NCI-H2227 (cell line): ENCODE measurements around the gene EIF4E2.
"Not testable (repeated sequence)": the region's sequence is repeated elsewhere in the genome, so short reads cannot be mapped to it uniquely, and the experiment has no call there.

Experiments used
- DNase-seq: peaks from one replicate; lab custom pipeline; 2025; ENCODE audit not compliant: unreplicated experiment; lab: John Stamatoyannopoulos, UW

The EIF4E2 gene

DNA sequence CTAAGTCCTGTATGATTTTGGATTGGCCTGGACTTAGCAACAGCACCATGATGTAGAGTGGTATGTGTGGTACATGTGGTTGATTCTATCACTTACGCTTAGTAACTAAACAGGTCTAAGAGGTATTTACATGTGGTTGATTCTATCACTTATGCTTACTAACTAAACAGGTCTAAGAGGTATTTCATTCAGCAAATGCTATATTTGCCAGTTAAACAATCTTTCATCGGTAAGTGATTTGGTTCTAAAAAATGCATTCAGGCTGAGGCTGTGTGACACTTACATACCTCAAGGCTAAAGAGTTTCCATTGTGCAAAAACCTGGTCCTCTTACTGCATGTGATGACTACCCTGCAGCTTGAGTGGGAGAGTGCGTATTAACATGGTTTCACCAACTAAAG lies 13.1 kb downstream of the EIF4E2 start:
- DNase-seq, result no peak

DNA sequence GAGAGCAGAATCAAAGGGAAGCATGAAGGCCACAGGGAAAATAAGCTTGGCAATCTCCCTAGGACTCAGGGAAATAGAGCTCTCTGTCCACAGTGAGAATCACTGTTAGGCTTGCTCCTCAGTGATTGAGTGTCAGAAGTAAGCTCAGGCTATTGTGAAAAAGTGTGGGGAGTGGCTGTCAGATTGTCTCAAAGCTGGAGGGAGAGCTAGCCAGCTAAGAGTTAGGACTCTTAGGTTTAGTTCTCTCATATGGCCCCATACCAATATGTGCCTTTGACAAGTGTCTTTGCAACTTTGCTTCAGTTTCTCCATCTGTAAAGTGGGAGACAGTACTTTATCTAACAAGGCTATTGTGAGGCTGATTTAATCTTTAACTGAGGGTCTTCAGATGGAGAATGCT lies 17.2 kb downstream of the EIF4E2 start:
- DNase-seq, result no peak

DNA sequence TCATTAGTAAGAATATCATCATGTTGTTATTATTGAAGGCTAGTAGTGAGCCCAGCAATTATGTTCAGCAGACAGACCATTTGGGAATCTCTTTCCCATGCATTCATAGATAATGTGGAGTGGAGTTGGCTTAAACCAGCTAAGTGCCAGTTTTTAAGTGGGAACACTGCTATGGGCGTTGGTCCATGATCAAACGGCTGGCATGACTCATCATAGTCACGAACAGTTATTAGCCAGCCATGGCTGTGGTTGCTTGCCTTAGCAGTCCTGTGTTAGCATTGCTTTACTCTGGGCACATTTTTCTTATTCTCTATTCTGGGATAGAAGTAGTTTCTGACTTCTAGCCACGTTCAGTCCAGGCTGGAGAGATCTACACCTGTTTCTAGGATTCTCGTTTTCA lies 17.7 kb downstream of the EIF4E2 start:
- DNase-seq, result no peak

DNA sequence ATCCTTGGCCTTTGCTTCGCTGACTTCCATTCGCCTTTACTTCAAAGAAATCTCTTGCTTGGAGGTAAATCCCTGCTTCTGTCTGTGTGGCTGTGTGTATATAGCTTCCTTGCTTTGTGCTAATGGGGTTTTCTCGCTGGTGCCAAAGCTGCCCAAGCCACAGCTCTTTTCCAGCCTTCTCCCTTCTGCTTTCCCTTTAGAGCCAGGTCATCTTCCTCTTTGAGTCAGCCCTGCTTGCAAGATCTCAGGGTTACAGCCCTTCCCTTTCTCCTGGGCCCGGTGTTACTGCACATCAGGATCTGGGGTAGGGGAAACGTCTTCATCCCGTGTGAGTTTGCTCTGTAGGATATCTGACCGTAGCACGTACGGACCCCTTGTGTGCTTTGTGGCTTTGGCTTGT lies 19.1 kb downstream of the EIF4E2 start:
- no peak for DNase-seq

DNA sequence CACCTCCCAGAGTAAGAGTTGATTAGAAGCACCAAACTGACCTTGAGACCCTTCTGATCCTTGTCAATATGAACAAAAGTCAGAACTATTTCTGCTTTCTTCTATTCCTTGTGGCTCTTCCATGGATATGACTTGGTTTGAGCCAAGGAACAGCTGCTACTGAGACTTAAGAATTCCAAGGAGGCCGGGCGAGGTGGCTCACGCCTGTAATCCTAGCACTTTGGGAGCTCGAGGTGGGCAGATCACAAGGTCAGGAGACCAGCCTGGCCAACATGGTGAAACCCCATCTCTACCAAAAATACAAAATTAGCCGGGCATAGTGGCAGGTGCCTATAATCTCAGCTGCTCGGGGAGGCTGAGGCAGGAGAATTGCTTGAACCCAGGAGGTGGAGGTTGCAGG lies 20.0 kb downstream of the EIF4E2 start:
- not testable (repeated sequence) for DNase-seq

DNA sequence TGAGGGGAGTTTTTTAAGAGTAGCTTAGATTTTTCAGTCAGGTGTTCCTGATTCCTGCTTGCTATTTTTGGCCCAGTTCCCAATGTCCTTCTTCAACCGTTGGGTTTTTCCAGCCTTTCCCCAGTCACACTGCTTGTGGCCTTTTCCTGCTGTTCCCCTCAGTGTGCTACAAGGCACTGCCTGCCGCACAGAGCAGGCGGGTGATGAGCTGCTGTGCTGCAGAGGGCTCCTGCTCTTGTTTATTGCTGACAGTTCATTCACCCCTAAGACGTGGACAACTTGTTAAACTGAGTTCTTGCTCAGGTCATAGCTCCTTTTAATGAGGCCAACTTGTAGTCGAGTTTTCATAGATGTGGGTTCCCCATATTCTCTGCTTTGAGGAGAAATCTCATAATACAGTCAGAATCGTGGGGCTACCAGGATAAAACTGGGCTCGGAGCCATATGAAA lies 20.6 kb downstream of the EIF4E2 start:
- no peak for DNase-seq

DNA sequence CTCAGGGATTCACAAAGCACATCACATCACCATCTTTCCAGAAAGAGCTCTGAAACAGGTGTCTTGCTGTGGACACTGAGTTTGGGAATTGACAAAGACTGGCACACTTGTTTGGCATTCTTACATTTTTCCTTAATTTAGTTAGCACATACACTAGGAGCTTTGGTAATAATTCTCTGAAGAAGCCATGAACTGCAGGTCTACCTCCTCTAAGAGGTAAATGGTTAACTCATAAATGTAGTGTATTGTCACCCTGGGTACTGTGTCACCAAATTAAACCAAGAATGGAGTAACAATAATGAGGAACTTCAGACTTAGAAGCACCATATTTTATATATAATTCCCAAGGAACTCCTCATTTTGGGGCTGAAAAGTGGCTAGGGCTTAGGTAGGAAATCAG lies 22.6 kb downstream of the EIF4E2 start:
- DNase-seq, result no peak

DNA sequence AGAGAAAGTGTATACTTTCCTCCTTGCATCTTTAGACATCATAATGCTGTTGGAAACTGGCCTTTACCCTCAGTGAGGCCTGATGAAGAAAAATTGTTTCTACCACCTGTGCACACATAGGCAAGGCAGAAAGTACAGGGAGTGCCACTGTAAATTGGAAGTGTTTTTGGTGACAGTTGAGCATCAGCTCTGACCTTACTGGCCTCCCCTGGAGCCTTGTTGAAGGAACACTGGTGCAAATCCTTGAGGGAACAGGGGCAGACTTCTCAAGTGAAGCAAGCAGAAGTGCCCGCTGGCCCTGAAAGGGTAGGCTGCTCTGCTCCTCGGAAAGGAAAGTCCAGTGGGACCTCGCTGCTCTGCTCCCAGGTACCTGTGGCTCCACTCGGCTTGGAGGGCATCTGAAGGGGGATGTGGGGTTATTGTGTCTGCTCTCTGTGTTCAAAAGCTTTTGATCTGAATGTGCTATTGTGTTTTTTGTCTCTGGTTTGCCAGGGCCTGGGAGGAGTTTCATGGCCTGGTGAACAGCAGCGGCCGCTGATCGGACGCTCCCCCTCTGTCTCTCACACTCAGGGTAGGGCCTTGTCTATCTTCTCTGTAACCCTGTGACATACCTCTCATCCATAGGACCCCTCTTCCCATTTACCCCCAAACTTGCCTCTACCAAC lies 23.4 kb downstream of the EIF4E2 start:
- DNase-seq, result no peak

DNA sequence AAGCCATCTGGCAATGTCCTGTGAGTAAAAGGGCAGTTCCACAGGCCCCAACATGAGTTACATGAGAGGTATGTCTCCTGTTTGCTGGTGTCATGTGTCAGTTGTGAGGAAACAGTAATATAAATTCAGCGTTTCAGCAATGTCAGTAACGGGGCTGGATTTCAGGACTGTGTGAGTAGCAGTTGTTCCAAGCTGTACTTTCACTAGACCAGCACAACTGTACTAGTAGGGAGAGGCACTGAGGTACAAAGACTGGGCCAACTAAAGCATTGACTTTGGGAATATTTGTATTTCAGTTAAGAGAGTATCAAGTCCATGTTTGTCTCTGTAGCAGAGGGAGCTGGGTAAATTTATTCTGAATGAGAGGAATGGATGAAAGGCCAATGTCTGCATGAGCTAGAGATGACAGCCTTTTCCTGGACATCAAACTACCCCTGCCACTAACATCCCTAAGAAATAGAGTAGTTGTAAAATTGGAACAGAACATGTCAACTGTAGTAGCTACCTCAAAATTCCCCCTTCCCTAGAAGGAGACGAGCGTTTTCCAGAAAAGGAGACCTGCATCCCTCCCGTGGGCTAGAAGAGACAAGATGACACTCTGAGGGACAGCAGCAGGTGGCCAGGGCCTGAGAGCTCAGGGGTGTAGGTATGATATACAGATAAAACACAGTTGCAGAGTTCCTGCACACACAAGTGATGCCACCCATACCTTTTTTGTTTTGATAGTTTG lies 24.4 kb downstream of the EIF4E2 start:
- DNase-seq, result no peak

DNA sequence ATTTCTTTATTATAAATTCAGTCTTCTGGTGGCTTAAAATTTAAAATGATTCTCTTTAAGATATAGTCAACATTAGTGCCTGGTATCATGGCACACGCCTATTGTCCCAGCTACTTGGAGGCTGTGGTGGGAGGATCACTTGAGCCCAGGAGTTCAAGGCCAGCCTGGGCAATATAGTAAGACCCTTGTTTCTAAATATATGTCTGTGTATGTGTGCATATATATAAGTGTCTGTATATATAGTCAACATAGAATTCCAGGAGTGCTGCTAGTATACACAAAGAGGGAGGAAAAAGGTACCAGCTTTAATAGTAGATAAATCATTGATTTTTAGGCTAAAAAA lies 24.9 kb downstream of the EIF4E2 start:
- DNase-seq, result no peak

DNA sequence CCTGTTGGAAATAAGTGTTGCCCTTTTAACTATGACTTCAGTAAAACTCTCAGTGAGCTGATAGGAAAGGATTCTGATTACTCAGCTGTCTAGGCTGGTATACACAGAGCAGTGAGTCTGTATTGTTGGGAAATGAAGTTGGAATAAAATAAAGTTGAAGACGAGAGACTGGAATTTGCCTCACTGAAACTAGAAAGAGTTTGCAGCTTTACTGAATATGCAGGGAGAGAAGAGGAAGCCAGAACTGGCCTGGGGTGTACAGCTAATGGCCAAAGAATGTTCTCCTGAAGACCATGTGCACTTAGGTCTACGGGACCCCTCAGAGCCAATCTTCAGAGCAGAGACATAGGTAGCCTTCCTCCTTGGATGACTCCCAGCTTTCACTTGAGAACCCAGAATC lies 26.5 kb downstream of the EIF4E2 start:
- no peak for DNase-seq

DNA sequence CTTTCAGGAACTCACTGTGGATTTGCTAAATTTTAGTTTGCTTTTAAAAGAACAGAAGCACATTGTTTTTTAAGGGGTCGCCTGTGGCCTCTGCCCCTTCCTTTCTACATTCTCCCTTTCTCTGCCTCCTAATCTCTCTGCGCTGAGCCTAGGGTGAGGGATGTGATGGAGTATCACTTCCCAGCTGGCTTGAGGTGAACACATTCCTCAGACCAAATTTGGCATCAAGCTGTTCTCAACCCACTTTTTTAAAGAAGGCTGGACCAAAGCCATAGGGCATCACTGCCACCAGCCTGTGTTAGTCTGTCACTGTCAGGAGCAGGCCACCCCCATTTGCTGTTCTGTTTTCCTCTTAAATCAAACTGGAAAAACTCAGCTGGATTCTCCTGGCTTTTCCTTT lies 27.4 kb downstream of the EIF4E2 start:
- no peak for DNase-seq

DNA sequence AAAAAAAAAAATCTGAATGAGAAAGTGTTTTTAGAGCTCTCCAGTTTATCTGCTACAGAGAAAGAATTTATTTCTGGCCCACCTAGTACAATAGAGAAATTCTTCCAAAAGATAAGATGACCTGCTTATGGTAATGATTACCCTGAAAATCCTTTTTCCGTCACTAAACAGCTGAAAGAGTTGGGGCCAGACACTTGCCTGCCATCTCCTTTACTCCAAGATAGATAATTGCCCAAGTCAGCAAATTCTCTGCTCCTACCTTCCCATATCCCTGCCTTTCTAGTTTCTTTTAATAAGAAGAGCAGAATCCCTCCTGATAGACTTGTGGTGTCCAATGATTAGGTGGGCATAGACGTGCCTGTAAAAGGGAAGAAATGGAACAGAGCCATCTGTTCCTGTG lies 28.1 kb downstream of the EIF4E2 start:
- no peak for DNase-seq

DNA sequence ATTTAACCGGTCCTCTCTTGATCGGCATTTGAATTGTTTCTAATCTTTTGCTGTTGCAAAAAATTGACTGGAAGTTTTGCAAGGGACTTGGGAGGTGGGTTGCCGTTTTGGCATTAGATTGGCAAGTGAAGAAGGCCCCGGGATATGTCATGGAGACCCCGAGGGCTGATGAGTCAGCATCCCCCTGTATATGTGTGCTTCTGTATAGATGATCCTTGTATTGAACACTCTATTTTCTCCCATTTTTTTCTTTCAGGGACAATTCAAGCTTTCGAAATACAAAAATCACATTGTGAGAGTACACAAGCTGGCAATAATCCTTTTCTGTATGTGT lies 30.1 kb downstream of the EIF4E2 start:
- no peak for DNase-seq

DNA sequence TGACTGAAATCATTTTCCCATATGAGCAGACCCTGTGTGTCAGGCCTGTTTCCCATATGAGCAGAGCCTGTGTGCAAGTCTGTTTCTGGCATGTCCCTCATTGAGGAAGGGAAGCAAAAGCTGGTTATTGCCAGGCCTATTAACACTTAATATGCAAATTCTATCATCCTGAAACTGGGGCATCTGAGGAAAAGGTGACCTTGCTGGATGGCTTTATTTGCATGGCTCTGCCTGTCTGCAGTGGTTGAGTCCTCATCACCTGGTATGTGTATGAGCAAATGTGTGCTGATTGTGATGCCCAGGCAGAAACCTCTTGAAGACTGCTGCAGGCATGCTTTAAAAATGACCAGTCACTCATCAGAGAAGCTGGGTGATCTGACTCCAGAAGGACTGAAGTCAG lies 31.2 kb downstream of the EIF4E2 start:
- no peak for DNase-seq

DNA sequence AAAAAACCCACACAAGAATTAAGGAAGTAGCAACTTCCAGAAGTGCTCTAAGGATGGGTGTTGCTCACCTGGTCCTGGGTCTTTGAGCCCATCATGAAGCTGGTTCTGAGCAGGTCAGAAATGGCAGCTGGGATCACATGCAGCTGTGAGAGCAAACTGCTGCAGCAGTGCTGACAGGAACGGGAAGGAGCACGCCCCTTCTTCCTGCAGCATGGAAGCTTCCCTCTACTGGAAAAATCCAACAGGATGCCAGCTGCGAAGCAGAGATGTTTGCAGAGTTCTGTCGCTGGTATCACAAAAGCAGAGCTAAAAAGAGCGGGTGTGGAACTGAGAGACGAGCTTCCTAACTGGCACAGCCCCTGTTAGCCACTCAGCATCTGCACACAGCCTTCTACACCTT lies 33.7 kb downstream of the EIF4E2 start:
- no peak for DNase-seq

DNA sequence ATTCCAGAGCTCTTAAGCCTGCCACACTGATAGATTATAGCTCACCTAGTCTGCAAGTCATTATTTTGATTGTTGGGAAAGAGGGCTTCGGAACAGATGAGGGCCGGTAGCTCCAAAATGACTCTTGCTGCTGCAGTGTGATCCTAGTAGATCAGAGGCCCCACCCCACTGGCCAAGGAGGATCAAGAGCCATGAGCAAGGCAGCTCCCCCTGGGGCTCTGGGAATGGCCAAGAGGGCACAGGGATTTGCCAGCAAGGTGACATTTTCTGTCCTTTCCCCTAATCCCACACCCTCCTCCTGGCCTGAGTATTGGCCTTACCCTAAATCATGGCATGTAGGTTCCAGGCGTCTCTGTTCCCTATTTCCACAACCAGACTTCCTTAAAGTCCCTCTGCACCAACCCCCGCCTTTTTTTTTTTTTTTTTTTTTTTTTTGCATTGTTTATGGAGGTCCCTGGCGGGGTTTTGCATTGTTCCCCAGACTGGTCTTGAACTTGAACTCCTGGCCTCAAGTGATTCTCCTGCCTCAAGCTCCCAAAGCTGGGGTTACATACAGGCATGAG lies 36.5 kb downstream of the EIF4E2 start:
- DNase-seq, result no peak

DNA sequence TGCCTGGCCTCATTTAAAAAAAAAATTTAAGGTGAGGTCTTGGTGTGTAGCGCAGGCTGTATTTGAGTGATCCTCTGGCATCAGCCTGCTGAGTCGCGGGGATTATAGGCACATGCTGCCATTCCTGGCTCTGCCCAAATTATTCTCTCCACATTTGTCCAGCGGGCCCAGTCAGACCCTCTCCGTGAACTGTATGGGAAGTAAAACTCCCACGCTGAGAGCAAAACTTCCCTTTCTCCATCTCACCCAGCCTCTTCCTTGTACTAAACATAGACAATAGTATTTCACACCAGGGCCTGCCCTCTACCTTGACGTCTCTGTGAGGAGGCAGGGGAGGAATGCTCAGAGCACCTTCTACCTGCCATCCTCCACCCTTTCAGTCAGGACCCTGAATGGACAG lies 37.0 kb downstream of the EIF4E2 start:
- no peak for DNase-seq

DNA sequence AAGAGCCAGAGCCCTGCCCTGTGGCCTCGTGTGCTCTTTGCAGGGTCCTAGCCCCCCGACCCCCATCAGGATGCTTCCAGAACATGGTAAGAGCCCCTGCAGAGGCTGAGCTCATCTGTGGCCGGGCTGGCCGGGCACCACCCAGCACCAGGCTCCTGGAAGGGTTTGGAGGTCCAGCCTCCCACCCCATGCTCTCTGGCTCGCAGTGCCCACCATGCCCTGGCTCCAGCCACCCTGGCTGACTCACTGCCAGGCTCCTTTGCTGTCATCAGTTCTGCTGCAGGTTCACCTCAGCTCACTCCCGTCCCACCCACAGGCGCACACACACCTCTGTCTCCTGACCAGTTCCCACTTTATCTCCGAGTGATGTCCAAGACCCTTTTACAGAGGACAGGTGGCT lies 37.5 kb downstream of the EIF4E2 start:
- DNase-seq, result no peak

DNA sequence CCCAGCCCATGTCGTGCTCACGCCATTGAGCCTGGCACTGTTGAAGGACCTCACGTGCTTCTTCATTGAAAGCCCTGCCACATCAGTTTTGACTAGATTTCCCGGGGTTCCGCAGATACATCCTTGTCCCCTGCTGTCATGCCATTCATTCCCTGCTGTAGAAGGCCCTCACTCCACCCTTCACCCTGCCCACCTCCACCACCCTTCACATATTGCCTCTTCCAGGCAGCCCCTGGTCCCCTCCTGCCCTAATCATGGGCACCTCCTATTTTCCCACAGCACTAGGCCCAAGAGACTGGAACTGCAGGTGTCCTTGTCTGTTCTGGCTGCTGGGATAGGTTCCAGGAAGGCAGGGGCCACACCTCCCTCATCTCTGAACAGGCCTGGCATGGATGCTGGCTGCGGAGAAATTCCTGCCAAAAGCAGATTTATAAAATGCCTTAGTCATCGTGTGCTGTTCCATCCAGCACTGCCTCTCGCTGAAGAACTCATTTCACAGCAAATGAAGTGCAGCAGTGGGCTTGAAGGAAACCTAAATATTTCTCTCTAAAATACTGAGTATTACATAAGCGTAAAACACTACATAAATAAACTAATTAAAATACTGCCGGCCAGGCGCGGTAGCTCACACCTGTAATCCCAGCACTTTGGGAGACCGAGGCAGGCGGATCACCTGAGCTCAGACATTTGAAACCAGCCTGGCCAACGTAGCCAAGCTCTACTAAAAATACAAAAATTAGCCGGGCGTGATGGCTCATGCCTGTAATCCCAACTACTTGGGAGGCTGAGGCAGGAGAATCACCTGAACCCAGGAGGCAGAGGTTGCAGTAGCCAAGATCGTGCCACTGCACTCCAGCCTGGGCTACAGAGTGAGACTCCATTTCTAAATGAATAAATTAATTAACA lies 38.4 kb downstream of the EIF4E2 start:
- DNase-seq, result no peak

DNA sequence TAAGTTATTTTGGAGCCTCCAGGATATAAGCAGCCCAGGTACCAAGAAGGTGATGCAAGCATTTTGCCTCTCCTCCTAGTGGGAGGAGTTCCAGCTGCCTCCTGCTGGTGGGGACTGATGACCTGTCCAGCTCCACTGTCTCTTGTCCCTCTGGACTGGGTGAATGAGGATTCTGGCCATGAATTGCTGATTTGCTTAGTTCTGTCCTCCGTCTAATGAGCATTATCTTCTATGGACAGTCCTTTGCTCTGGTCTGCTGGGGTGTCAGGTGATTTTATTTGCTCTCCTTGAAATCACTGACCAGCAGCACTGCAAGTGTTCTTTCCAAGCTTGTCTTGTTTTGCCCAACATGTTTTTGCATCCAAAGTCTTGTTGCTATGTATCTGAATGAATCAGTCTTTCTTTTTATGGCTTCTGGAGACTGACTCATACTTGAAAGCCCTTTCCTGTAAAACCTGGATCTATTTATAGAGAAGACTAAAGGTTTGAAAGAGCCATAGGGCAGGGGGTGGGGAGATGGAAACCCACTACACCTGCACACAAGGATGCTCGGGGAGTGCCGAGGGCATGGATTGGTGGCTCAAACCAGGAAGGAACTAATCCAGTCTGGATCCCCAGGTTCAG lies 42.4 kb downstream of the EIF4E2 start:
- DNase-seq, result no peak
